Omental fat pad (tissue), 4 donors: Measurements from ENCODE around the gene TOX2. TPM values are rescaled to one million over a fixed set of nuclear protein-coding genes. Genes with fewer than 3 reads are reported as not detected.

Experiments used
- ATAC-seq: fragments of 150-250 bp; one replicate; pipeline ENCODE4 v1.9.1; 2016; ENCODE audit warnings: mild to moderate bottlenecking, moderate library complexity; ENCODE audit not compliant: low FRiP score
- DNase-seq: peaks from one replicate; pipeline ENCODE4 v3.0.0-alpha.2; 2019; ENCODE audit warnings: low spot score
- total RNA-seq, 4 donors: library from RNA; depleted of rRNA; stranded (reverse); fragments of >200 nt; gene quantifications; one replicate each; pipeline ENCODE4 v1.1.0, GENCODE V29; 2016
- TF ChIP-seq, protein P1 (sequence below), 3 donors: fragments of 450-650 bp; IDR thresholded peaks; one replicate each; pipeline ENCODE4 v1.5.1; 2016 to 2017; ENCODE audit warnings: antibody characterized with exemption in 3 of 3, mild to moderate bottlenecking in 3 of 3, moderate library complexity in 2 of 3

Gene TOX2
- total RNA-seq, 4 donors from 2014 or later, result 0.44 to 7.1 (median 1.0) TPM

DNA sequence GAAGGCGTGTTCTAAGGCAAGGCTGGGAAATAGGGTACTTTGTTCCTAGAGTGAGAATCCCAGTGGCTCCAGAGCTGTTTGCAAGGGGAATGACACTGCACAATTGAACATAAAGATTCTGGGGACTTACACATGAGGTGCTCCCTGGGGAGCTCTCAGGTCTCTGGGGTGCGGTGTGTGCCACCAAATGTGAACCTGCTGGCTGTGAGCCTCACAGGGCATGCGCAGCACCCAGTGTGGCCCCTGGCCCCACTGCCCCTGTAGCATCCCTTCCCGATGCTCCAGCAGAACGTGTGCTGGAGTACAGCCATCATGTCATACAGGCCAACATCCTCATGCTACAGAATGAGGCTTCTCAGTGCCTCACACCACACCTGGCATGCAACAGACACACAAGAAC lies 68.2 kb downstream of the TOX2 start:
- DNase-seq (no peak), ATAC-seq (no peak)
- TF ChIP-seq, protein P1, sequence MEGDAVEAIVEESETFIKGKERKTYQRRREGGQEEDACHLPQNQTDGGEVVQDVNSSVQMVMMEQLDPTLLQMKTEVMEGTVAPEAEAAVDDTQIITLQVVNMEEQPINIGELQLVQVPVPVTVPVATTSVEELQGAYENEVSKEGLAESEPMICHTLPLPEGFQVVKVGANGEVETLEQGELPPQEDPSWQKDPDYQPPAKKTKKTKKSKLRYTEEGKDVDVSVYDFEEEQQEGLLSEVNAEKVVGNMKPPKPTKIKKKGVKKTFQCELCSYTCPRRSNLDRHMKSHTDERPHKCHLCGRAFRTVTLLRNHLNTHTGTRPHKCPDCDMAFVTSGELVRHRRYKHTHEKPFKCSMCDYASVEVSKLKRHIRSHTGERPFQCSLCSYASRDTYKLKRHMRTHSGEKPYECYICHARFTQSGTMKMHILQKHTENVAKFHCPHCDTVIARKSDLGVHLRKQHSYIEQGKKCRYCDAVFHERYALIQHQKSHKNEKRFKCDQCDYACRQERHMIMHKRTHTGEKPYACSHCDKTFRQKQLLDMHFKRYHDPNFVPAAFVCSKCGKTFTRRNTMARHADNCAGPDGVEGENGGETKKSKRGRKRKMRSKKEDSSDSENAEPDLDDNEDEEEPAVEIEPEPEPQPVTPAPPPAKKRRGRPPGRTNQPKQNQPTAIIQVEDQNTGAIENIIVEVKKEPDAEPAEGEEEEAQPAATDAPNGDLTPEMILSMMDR (IDR thresholded peaks at IDR 0.05), result no peak

DNA sequence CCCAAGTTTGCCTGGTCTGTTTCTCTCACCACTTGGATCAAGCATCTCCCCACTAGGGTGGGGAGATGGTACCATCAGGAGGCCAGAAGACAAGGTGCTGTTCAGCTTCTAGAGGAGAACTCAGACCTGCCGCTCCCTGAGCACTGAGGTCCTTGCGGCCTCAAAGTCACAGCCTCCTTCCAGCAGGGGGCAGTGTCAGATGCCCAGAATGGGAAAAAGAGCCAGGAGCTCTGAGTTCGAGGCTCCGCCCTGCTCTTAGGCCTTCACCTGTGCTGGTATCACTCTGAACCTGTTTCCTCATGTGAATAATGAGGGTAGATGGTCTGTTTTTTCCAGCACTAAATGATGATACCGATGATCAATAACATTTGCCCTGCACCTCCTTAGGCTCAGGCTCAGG lies 68.7 kb downstream of the TOX2 start:
- TF ChIP-seq, protein P1 (IDR thresholded peaks at IDR 0.05), result no peak
- no peak for DNase-seq
- no peak for ATAC-seq

DNA sequence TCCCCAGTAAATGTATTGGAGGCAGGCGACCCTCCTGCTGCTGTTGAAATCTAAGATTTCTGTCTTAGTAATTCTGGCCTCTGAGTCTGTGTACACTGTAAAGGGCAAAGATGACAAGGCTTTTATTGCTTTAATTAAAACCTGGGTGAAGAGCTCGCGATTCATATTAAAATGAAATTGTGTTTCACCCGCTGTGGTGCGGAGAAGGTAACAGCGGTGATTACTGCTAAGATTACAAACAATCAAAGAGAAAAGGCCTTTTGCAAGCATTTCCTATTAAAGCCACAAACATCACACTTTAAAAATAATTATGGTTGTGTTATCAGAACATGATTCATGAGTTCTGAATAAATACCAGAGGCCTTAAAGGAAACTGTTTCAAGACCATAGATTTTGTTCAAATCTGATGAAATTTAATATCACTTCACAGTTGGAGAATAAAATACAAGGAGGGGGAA lies 69.3 kb downstream of the TOX2 start:
- DNase-seq (no peak), ATAC-seq (no peak)
- TF ChIP-seq, protein P1 (IDR thresholded peaks at IDR 0.05), result no peak

DNA sequence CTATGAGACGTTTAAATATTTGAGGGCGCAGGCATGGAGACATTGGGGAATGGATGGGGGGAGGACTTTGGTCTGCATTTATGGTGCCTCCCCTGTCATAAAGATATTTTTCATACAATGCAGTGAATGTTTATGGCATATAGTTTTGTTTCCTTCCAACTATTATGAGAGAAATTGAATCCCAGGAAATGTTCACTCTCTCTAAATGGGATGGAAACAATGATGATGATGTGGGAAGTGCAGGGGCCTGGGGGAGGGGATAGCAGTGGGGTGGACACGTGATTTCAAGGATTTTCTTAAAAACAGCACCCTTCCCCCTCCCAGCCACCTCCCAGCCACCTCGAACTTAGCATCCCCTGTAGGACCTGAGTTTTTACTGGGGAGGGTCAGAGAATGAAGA lies 69.9 kb downstream of the TOX2 start:
- no peak for DNase-seq
- TF ChIP-seq, protein P1 (IDR thresholded peaks at IDR 0.05), result no peak
- no peak for ATAC-seq

DNA sequence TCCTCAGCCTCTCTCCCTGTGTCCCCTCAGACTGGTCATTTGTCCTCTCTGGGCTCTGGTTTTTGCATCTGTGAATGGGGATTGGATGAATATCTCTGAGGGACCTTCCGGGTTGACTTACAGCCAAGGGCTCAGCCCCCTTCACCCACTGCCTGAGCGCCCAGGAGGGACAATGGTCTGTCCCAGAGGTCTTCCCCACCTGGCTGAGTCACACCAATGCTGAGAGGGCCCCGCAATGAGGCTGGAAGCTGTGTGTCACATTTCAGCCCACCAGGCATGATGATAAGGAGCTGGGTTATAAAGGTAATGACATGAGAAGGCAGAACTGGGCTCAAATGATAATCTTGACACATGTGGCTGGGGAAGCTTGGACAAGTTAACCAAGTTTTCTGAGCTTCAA lies 70.5 kb downstream of the TOX2 start:
- ATAC-seq, result no peak
- TF ChIP-seq, protein P1 (IDR thresholded peaks at IDR 0.05), result no peak
- no peak for DNase-seq

DNA sequence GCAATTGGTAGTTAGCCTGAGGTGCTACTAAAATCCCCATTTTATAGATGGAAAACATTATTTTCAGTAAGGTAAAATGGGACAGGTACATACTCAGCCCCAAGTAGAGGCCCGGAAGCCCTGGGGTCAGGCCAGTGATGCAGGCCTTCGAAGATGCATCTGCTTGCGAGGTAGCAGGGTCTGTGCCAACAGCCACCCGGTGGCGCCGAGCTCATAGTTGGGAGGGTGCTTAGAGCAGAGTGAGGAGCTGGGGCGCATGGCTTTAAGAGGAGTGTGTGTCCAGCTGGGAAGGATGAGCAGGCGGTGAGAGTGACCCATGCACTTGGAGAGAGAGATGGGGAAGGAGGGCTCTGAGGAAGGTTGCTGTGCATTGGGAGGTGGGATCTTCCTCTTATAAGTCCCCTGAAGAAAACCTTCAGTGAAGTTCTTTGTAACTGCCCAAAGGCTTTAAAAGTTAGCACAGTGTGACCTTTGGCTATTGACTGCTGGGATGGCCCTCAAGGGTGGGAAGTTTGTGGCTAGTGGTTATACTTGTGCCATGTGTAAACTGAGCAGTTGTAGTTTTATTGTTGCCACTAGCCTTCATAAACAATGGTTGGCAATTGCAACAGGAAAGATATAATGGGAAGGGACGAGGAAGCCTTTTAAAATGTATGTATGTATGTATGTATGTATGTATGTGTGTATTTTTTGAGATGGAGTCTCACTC lies 71.1 kb downstream of the TOX2 start:
- TF ChIP-seq, protein P1 (IDR thresholded peaks at IDR 0.05), result no peak
- DNase-seq (no peak), ATAC-seq (no peak)

DNA sequence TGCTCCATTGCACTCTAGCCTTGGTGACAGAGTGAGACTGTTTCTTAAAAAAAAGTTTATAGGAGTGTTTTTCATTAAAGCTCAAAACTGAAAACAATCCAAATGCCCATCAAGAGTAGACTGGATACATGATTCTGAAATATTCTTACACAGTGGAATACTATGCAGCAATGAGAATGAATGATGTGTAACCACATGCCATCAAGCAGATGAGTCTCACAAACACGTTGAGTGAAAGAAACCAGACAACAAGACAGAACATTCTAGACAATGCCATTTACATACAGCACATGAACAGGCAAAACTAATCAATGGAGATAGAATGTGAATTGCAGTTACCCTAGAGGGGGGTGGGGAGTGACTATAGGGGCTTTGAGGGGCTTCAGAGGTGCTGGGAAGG lies 72.4 kb downstream of the TOX2 start:
- TF ChIP-seq, protein P1 (IDR thresholded peaks at IDR 0.05), result no peak
- no peak for ATAC-seq
- DNase-seq, result no peak
